GM21381 (cell line): ENCODE results near the gene CTBP2.

Experiments
- ATAC-seq: cut with Tn5 transposase; IDR thresholded peaks from one replicate; pipeline ENCODE4 v1.9.1; 2021; ENCODE audit warnings: mild to moderate bottlenecking, moderate library complexity; ENCODE audit not compliant: unreplicated experiment

The CTBP2 gene

GRCh38 chr10:125011926-125012705 lies 148.2 kb downstream of the CTBP2 start:
- ATAC-seq, result no peak

- no peak for ATAC-seq
Observed at GRCh38 chr10:125011171-125011925, 149.0 kb downstream of the CTBP2 start.

- no peak for ATAC-seq
Observed at GRCh38 chr10:125010362-125010761, 150.0 kb downstream of the CTBP2 start.

- ATAC-seq, result no peak
Observed at GRCh38 chr10:125009661-125010161, 150.7 kb downstream of the CTBP2 start.

GRCh38 chr10:125008689-125009638 lies 151.4 kb downstream of the CTBP2 start:
- no peak for ATAC-seq

DNA sequence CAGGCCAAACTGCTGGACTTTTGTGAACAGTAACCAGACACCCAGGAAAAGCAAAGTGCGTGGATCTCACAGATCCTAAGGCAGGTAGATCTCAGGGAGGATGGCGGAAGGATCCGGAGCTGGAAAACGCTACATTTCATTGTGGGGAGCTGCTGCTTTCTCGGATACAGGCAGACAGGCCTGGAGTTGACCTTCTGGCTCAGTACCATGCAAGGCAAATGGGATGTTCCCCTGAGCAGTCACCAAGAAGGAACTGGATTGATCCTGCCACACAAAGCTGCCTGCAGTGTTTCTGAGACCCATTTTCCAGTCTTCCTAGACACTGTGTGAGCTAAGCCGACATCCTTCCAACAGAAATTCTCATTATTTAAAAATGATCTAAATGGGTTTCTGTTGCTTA lies 152.9 kb downstream of the CTBP2 start:
- ATAC-seq, result no peak

DNA sequence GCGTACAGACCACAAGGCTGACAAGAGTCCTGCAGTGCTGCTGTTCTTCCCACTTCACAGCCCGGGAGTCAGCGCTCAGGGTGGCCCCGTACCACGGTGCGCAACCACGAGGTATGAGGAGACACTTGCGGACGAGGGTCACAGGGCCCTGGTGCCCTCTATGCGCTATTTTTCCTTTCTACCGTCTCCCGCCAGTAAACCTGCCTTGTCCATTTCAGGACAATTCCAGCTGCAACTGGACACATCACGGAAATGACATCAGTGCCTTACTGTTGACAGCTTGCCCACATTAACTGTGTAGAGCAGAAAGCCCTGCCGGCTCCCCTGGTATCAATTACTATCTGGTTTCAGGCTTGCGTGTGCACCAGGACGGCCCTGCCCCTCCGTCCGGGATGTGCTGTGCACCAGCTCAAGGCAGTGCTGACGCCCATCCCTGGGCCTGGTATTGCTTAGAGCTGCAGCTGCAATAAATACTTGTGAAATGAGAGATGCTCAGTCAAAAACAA lies 153.4 kb downstream of the CTBP2 start:
- no peak for ATAC-seq

DNA sequence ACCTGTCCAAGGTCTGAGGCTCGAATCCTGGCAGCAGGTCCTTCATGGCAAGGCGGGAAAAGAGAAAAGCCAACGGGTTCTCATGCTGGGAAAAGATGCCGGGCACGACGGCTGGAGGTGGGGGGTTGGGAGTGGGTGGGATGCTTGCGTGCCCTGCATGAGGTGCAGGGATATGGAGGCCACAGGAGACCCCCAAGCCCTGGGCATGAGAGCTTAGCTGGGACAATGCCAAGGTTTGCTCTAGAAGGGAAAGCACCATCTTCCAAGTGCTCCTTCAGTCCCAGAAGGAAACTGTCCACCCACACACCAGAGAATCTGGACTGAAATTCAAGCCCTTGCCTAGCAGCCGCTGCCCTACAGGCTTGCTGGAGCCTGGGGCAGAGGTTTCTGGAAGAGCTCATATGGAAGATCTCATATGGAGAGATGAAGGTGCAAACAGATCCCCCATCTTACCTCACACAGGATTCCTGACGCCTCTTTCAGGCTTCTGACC lies 154.1 kb downstream of the CTBP2 start:
- ATAC-seq, result no peak

DNA sequence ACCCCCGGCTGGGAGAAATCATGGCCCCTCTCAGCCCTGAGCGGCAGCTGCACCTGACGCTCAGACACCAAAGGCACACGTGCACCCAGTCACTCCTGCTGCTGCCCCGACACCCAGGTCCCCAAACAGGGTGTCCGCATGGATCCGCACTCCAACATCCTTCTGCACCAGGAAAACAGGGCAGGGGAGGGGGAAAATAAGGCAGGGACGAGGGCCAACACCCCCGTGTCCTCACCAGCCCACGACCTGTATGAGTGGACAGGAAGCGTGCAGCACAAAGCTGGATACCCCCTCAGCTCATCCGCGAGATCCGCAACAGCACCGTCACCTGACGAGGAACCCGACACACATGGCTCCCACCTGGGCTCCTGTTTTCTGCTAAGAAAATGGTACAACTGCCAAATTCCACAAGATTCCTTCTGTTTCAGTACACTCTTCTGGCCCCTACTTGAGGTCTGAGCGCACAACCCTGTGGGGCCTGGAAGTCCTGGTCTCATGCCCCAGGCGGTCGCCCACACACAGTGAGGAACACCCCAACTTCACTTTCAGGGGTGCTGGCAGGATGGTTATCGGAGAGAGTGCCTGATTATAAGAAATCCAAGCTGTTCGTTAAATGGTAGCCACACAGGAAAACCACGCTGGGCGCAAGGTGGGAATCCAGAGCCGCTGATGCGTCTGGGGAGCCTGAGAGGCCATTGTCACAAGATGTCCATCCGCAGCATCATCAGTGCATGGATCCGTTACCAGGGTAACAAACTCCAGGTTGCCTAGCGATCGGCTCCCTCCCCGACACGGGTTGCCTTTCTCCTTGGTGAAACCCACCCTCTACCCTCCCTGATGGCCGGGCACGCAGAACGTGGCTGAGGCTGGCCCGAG lies 154.8 kb downstream of the CTBP2 start:
- no peak for ATAC-seq

- no peak for ATAC-seq
Observed at GRCh38 chr10:125004571-125005311, 155.6 kb downstream of the CTBP2 start.

DNA sequence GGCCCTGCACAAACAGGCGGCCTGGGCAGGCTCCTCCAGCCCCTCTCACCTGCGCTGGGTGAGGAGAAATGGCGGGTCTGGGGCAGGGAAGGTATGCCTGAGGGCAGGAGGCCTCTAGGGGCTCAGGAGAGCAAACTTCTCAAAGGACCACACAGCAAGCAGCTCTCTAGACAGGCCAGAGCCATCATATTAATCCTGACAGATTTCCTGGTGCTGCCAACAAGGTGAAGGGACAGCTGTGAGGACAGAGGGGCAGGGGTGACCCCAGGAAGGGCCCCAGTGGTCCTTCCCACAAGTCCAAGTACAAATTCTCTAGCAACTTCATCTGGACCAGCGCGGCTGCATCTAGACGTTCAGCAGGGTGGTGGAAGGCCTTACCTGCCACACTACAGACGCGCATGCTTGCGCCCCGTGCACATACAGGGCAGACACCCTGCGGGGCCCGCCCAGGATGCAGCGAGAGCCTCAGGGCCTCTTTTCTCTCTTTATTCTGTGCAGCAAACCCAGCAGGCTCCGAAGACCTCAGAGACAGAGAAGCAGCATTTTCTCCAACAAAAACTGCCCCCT lies 156.4 kb downstream of the CTBP2 start:
- no peak for ATAC-seq

DNA sequence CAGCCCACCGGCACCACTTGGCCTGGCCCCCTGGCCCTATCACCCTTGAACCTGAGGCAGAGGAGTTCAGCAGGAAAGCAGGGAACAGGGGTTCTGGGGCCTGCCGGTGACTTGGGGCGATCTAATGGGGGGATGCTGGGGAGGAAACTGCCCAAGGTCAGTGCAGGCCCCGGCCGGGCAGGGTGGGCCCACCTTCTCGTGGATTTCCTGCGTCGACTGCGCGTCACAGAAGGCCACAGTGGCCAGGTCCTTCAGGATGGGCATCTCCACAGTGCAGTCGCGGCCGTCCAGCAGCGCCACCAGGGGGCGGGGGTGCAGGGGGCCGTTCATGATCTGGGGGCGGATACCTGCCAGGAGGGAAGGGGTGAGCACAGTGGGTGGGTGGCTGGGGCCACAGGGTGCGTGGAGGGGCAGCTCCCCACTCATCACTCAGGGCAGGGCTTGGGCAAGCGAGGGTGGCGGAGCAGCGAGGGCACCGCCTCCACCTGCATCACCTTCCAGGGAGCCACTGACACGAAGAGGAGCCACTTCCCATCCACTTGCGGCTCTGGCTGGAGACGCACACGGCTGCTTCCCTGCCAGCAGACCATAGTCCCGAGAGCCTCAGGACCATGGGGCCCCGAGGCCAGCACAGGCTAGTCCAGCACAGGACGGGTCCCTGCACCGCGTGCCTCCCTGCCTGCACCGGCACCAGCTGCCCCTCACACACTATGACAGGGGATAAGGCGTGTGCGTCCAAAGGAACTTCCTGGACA lies 157.0 kb downstream of the CTBP2 start:
- no peak for ATAC-seq

DNA sequence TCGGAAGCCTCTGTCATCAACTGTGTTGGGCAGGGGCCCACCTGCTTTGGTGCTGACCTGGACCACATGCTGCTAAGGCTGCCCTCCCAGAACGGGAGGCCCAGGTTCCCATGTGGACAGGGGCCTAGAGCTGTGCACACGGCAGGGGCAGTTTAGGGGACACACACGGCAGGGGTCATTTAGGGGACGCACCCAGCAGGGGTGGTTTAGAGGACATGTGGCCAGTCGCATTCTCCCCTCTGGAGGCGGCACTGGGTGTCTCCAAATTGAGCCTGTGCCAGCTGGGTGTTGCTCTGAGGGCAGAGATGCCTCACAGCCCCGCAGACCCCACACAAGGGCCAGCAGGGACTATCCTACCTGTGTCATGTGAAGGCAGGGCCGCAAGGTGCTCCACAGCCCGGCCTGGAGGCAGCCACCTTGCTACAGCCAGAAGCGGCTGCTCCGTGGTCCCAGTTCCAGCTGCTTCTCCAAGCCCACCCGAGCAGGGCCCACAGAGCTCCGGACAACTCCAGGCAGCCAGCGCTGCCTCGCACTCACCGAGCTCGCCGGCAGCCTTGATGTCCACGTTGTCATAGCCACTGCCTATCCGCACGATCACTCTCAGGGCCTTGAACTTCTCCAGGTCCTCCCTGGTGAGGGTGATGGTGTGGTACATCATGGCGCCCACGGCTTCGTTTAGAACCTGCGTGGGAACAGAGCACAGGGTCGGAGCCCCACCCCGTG lies 157.8 kb downstream of the CTBP2 start:
- ATAC-seq, result no peak

- no peak for ATAC-seq
Observed at GRCh38 chr10:125002047-125002422, 158.3 kb downstream of the CTBP2 start.

DNA sequence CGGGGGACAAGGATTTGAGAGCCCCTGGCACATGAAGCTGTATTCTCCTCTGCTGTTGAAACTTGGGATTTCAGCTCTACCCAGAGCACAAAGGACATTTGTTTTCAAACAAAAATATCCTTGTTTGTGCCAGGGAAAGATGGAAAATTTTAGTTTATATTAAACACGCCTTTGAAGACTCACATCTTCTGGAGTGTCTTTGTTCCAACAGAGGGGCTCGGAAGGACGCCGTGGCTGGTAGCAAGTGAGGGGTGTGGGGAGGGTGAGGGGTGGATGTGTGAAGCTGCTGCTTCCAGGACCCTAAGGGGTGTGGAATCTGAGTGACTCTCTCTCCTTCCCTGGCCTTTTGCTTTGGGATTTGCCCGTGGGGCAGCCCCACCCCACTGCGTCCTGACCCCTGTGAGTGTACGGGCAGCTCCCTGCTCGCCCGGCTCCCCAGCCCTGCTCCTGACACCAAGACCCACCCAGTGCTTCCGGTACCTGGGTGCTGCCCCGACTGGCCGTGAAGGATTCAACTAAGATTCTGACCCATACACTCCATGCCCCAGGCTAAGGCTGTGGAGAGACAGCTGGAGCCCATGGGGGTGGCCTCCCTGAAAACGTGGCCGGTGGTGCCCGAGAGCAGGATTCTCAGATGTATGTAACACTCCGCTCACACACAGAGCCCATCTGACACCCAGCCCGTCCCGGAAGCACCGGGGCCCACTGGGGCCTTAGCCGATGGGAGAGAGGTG lies 158.9 kb downstream of the CTBP2 start:
- no peak for ATAC-seq
